NOMO-1 treated with DMSO at 0.1 percent for 48 hours (cell line): ENCODE measurements around the gene ZFX.
"Not testable (repeated sequence)": the region's sequence is repeated elsewhere in the genome, so short reads cannot be mapped to it uniquely, and the experiment has no call there.

Source experiments
- DNase-seq: peaks from one replicate; lab custom pipeline; 2025; ENCODE audit not compliant: unreplicated experiment; lab: John Stamatoyannopoulos, UW

The ZFX gene

GRCh38 chrX:24151513-24151912, 2.0 kb downstream of the ZFX start:
- no peak for DNase-seq

GRCh38 chrX:24153178-24153795, 3.8 kb downstream of the ZFX start:
- DNase-seq: no peak

DNA sequence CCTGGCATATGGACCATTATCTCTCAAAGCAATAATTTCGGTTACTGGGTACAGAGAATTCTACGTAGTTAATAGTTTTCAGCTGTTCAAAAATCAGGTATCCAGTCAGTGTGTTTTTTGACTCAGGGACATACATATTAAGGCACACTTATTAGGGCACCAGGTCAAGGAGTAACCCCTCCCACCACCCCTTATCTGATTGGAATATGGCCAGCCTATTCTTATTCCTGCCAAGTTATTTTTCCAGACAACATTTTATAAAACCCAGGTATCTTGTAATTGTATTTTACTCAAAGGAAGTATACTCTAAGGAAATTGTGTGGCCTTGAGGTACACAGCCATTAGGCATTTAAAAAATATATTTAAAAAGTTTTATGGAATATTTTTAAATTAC, 4.3 kb downstream of the ZFX start:
- no peak for DNase-seq

DNA sequence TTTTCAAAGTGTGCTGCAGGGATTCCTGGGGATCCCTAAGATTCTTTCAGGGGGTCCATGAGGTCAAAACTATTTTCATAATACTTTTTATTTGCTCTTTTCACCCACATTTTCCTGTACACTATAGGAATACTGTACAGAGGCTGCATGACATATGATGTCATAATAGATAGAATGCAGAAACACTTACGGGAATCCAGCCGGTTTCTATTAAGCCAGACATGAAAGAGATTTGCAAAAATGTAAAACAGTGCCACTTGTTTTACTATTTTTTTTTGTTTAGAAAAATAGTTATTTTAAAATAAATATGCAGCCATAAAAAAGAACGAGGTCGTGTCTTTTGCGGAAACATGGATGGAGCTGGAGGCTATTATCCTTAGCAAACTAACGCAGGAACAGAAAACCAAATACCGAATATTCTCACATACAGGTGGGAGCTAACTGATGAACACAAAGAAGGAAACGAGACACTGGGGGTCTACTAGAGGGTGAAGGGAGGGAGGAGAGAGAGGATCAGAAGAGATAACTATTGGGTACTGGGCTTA, 5.0 kb downstream of the ZFX start:
- no peak for DNase-seq

- not testable (repeated sequence) for DNase-seq
These were observed 6.2 kb downstream of the ZFX start for GRCh38 chrX:24155747-24156146.

GRCh38 chrX:24156177-24156576, 6.6 kb downstream of the ZFX start:
- DNase-seq: no peak

GRCh38 chrX:24158881-24159280, 9.4 kb downstream of the ZFX start:
- no peak for DNase-seq

DNA sequence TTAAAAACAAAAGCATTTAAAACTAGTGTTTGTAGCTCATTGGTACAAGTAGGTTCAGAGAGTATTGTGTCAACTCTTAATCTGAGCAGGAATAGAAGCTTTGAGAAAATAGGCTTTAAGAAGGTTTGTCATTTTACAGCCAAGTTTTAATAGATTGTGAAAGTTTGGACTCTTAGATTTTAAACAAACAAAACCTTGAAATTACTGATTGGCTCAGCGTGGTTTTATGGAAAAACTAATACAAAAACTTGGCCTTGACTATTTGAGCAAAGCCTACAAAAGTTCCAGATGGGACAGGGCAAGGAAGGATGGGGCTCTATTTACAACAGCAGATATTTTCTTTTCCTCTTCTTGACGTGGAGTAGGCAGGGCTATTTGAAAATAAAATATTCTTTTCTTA, 16.5 kb downstream of the ZFX start:
- DNase-seq: no peak

- peak; percentile 51 for DNase-seq
These were observed 18.4 kb downstream of the ZFX start for GRCh38 chrX:24167719-24168472.

DNA sequence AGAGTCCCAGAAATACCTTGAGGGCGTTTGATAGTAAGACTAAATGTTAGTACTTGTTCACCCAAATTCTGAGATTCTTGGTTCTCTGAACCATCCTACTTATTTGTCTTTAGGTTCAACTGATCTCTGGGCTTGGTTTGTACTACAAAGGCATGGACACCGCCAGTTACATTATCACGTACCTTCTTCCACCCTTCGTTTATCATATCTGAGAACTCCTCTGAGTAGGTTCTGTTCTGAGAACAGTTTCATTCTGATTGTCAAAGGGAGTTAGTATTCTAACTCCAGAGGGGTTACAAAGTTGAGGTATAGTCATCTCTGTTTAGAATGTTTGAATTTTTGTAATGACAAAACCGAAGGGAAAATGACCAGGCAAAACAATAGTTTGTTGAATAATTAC, 19.3 kb downstream of the ZFX start:
- DNase-seq: no peak

- DNase-seq: peak; percentile 62
These were observed 19.7 kb downstream of the ZFX start for GRCh38 chrX:24169211-24169610.

DNA sequence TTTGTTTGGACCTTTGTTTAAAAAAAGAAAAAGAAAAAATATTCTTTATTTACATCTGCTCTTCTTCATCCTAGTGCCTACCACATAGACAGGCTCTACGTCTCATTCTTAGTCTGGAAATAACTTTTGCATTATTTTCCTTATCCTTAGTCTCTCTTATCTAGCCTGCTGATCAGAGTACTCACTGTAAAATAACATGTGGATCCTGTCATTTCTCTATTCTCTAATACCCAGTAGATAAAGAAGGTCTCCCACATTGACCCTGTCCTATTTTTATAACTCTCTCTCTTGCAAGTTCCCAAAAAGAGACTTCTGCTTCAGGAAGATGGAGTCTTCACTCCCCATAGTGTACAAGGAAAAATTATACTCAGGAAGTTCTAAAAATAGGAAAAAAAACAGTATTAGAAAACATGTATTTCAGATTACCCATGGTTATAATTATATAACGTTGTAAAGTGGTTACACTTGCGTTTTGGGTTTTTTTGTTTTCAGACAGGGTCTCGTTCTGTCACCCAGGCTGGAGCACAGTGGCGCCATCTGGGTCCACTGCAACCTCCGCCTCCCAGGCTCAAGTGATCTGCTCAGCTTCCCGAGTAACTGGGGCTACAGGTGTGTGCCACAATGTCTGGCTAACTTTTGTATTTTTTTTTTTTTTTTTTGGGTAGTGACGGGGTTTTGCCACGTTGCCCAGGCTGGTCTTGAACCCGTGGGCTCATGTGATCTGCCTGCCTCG, 23.8 kb downstream of the ZFX start:
- no peak for DNase-seq

- DNase-seq: no peak
These were observed 25.7 kb downstream of the ZFX start for GRCh38 chrX:24175276-24175675.

DNA sequence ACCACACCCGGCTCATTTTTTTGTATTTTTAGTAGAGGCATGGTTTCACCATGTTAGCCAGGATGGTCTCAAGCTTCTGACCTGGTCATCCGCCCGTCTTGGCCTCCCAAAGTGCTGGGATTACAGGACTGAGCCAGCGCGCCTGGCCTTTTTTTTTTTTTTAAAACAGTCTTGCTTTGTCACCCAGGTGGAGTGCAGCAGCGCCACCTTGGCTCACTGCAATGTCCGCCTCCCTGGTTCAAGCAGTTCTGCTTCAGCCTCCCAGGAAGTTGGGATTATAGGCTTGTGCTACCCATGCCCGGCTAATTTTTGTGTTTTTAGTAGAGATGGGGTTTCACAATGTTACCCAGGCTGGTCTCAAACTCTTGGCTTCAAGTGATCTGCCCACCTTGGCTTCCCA, 28.9 kb downstream of the ZFX start:
- DNase-seq: no peak

DNA sequence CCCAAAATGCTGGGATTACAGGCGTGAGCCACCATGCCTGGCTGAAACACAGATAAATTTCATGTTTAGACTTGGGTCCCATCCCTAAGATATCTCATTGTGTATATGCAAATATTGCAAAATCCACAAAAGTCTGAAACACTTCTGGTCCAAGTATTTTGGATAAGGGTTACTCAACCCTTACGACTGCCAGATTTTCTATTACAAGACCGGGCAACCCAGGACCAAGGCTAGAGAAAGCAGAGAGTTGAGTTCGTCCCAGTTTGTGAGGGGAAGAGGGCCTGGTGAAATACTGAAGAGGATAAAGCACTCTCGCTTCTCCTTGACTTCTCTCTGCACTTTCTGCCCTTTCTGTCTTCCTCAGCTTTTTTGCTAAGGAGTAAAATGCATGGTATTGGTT, 34.5 kb downstream of the ZFX start:
- DNase-seq: no peak

GRCh38 chrX:24186483-24186882, 37.0 kb downstream of the ZFX start:
- DNase-seq: no peak

DNA sequence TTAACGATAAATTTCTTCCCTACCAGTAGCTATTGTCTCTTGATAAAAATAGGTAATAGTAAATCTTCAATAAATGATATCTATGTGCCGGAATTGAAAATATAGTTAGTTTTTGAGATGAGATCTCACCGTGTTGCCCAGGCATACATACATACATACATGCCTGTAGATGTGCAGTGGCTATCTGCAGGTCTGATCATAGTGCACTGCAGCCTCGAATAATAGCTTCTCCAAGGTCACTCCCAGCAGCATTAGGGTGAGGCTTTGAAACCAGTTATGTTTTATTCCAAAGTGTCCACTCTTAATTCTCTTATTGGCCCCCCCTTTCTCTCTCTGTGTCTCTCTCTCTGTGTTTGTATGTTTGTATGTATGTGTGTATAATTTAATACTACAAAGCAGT, 37.5 kb downstream of the ZFX start:
- no peak for DNase-seq

DNA sequence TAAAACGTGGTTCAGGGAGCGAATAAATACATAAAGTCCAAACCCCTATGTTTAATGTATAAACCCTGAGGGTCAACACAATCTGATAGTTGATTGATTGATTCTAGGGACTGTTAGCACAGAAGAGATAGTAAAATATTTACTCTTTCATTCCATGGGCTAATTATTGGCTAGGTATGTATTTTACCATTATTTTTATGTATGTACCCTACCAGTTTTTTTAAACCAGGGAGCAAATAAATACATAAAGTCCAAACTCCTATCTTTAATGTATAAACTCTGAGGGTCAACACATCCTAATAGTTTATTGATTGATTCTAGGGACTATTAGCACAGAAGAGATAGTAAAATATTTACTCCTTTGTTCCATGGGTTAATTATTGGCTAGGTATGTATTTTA, 40.0 kb downstream of the ZFX start:
- DNase-seq: no peak

DNA sequence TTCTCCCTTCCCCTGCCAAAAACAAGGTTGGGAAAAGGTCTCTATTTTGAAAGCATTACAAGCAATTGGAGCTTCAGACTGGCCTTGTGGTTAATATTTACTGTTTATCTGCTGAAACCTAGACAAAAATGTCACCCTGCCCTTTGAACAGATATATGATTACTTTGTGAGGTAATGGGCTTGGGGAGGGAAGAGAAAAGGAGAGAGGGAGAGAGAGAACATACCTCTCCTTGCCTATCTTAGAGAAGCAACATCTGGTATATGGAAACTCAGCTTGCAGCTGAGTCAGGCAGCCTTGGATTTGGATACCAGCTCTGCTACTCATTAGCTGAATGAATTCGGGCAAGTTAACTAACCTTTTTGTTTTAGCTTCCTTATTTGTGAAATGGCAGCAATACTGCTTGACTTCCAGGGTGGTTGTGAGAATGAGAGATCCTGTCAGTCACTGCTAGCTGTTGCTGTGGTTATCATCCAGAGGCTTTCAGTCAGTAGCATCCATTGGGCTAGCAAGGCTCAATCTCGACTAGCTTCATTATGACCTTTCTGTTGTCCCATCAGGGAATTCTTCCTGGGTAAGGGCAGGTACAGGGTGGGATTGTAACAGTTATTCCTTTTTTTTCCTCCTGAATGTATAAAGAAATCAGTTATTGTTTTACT, 41.1 kb downstream of the ZFX start:
- DNase-seq: no peak

GRCh38 chrX:24196509-24196908, 47.0 kb downstream of the ZFX start:
- DNase-seq: no peak

- DNase-seq: no peak
These were observed 48.6 kb downstream of the ZFX start for GRCh38 chrX:24198101-24198500.
